HG02678 (cell line): ENCODE data around the gene TSPAN4.

ENCODE experiments used
- ATAC-seq: cut with Tn5 transposase; IDR thresholded peaks from one replicate; pipeline ENCODE4 v1.9.1; 2021; ENCODE audit warnings: mild to moderate bottlenecking, moderate library complexity; ENCODE audit not compliant: unreplicated experiment

Gene TSPAN4

DNA sequence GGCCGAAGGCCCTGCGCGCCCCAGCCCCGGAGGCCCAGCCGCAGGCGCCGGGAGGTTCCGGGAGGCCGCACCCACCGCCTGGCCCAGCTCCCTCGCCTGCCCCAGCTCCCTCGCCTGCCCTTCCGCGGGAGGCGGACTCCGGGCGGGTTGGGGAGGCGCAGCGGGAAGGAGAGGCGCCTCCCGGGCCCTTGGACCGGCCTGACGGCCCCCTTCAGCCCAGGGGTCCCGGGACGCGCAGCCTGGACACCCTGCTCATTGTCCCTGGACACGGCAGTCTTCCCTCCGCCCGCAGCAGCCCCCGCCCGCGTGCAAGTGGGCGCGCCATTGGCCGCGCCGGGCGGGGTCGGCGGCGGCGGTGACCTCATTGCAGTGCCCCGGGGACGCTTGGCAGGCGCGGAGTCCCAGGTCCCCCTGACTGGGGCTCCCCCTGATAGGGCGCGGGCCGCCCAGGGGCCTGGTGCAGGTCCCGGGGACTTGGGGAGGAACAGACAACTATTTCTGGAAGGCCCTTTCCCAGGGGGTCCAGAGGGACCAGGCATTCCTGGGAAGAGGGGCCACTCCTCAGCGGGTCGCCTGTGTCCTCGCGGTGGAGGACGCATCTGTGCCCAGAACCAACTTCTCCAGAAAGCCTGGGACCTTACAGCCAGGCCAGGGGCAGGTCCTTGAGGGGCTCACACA lies 9.4 kb upstream of the TSPAN4 start:
- ATAC-seq = peak; percentile 19

DNA sequence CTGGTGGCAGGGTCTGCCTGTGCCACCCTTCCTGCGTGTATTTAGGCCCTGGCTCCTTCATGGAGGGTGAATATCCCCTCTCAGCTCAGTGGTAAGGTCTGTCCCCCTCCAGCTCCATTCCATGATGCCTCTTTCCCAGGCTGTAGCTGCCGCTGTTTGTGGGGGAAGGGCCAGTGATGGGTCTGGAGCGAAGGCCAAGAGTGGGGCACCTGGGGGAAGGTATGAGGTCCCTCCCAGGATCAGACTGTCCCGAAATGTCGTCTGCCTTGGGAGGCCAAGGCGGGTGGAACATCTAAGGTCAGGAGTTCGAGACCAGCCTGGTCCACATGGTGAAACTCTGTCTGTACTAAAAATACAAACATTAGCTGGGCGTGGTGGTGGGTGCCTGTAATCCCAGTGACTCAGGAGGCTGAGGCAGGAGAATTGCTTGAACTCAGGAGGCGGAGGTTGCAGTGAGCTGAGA lies 8.8 kb upstream of the TSPAN4 start:
- ATAC-seq = no peak

DNA sequence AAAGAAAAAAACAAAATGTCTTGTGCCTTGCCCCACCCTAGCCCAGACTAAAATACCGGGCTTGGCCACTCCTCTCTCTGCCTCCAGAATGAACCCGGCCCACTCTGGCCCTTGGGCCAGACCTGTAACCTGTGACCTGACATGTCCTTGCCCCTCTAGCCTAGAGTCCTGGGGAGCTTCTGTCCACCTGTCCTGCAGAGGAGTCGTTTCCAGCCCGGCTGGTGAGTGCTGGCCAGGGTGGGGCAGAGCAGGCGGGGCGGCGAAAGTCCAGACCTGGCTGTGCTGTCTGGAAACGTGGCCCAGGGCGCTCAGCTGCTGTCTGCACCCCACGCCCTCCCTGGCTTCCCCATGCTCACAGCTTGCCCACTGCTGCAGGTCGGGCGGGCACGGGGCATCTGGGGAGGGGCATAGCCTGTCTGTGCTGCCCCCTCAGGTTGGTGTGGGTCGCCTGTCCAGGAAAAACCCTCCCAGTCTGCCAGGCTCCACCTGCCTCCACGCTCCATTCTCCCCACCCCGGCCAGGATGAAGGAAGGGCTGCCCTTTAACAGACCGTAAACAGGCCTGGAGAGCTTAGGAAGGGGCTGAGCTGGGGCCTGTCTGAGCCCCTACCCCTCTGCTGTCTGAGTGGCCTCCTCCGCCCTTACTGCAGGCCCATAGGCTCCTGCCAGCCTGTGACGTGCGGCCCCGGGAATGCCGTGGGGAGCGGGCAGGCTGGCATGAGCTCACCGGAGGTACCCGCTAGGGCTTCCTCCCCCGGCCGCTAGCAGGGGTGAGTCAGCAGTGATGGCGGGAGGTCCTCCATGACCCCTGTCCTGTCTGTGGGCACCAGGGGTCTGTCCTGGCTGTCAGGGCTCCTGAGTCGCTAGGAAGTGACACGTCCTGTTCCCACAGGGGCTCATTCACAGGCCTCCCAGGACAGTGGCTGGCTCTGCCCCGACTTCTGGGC lies 8.0 kb upstream of the TSPAN4 start:
- no peak for ATAC-seq

DNA sequence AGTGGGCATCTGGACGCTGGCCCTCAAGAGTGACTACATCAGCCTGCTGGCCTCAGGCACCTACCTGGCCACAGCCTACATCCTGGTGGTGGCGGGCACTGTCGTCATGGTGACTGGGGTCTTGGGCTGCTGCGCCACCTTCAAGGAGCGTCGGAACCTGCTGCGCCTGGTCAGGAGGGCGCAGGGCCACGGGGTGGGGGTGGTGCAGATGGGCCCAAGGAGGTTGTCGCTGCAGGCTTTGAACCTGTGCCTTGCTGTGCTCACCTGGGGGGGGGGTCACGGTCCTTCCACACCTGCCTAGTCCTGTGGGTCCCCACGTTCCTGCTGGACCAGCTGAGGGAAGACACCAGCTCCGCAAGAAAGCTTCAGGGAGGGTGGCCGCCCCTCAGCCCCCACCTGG lies 6.4 kb upstream of the TSPAN4 start:
- ATAC-seq = no peak

DNA sequence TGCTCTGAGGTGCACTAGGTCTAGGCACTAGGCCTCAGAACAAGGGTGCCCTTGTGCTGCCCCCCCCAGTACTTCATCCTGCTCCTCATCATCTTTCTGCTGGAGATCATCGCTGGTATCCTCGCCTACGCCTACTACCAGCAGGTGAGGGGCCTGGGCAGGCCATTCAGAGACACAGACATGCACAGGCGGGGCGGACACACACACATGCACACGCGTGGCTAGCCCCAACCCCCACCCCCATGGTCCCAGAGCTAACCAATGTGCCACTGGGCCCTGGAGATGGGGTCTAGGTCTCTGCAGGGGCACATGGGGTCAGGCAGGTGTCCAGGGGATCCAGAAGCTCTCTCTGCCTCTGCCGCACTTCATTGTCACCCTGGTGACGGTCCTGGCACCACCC lies 6.0 kb upstream of the TSPAN4 start:
- ATAC-seq = no peak

DNA sequence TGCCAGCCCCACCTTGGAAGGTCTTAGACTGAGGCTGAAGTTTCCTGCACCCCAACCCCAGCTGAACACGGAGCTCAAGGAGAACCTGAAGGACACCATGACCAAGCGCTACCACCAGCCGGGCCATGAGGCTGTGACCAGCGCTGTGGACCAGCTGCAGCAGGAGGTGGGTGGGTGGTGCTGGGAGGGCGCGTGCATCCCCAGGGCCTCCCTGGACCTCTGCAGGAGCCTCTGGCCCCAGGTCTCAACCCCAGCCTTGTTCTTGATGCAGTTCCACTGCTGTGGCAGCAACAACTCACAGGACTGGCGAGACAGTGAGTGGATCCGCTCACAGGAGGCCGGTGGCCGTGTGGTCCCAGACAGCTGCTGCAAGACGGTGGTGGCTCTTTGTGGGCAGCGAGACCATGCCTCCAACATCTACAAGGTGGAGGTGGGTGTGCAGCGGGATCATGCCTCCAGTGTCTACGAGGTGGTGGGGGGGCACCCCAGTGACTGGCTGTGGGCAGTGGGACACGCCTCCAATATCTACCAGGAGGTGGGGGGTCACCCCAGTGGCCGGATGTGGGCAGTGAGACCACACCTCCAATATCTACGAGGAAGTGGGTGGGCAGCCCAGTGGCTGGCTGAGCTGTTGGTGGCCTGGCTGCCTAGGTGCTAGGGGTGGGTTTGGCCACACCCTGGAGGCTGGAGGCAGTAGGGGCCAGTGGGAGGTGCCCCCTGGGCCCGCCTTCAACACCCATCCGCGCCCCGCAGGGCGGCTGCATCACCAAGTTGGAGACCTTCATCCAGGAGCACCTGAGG lies 5.3 kb upstream of the TSPAN4 start:
- no peak for ATAC-seq

DNA sequence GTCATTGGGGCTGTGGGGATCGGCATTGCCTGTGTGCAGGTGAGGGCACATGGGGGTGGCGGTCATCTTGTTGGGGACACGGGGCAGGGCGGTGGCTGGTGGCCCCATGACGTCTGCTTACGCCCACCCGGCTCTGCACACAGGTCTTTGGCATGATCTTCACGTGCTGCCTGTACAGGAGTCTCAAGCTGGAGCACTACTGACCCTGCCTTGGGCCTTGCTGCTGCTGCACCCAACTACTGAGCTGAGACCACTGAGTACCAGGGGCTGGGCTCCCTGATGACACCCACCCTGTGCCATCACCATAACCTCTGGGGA lies 4.7 kb upstream of the TSPAN4 start:
- no peak for ATAC-seq

DNA sequence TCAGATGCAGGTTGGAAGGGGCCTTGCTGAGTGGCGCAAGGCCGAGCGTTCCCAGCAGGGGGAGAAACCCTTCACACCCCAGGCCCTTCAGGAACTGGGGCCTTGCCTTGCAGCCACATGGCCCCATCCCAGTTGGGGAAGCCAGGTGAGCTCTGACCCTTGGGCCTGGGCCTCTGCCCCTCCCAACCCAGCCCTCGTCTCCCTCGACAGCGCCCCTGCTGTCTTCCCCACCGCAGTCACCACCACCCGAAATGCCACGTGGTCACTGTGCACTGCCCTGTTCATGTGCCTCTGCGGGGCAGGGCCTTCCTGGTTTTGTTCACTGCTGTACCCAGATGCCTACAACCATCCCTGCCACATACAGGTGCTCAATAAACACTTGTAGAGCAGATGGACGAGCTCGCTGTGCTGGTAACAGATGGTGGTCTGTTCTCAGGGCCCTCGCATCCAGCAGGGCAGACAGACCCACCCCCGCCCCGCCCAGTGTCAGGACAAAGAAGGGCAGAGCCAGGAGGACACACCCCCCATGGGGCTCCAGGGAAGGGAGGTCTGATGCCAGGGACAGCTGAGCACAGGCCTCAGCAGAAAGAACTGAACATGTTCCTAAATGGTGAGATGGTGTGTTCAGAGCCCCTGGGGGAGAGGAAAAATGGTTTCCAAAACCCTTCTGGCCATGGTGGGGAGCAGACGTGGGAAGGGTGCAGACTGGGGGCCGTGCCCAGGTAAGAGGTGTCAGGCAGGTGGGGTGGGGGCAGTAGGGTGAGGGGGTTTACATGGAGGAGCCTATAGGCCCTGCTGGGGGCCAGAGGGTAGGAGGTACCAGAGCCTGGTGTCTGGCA lies 4.0 kb upstream of the TSPAN4 start:
- no peak for ATAC-seq

DNA sequence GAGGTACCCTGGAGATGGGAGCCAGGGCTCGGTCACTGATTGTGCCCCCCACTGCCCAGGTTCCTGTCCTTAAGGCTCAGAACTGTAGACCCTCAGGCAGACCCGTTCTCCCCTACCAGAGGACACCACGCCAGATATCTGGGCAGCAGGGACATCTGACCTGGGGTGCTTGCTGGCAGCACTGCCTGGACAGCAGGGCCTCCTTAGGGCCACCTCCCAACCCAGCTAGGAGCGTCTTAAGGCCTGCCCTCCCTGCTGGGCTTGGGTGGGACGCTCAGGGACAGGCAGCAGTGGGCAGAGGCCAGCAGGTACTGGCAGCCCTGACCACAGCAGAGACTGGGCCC lies 3.4 kb upstream of the TSPAN4 start:
- no peak for ATAC-seq

DNA sequence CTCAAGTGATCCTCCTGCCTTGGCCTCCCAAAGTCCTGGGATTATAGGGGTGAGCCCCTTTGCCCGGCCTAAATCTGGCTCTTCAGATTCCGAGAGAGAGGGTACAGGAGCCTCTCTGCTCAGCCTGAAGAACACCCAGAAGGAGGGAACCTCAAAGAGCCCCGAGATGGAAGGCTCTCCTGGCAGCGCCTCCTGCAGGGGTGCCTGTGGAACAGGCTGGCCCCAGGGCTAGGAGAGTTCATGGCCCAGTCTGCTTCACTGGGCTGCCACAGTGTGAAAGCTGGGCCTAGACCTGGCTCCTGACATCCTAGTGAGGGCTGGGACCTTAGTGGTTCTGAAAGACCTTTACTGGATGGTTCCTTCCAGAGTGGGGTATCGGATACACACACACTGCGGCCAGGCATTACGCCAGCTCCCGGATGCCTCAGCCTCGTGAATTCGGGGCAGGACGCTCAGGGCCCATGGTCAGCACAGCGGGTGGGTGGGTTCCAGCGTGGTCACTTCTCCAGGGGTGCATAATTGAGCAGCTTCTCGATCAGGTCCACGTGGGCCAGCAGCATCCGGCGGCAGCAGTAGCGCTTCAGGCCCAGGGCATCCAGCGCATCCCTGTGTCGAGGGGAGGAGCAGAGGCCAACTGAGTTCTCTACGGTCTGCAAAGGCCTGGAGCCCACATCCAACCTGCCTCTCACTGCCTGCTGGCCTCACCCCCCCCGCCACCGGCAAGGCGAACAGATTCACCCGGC lies 2.6 kb upstream of the TSPAN4 start:
- no peak for ATAC-seq

DNA sequence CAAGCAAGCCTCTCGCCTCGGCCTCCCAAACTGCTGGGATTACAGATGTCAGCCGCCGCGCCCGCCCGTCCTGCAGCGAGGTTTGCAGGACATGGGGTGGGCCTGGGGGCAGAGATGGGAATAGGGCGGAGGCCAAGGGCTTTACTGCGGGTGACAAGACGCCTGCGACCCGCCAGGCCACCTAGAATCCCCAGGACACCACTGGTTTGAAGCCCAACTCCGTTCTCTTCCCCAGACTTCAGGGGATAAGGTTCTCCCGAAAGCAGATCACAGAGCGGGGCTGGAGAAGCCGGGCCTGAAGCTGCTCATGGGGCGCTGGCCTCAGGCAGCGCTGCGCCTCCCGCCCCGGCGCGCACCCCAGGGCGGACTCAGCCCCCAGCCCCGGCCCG lies 677 bp upstream of the TSPAN4 start:
- peak; percentile 4 for ATAC-seq

DNA sequence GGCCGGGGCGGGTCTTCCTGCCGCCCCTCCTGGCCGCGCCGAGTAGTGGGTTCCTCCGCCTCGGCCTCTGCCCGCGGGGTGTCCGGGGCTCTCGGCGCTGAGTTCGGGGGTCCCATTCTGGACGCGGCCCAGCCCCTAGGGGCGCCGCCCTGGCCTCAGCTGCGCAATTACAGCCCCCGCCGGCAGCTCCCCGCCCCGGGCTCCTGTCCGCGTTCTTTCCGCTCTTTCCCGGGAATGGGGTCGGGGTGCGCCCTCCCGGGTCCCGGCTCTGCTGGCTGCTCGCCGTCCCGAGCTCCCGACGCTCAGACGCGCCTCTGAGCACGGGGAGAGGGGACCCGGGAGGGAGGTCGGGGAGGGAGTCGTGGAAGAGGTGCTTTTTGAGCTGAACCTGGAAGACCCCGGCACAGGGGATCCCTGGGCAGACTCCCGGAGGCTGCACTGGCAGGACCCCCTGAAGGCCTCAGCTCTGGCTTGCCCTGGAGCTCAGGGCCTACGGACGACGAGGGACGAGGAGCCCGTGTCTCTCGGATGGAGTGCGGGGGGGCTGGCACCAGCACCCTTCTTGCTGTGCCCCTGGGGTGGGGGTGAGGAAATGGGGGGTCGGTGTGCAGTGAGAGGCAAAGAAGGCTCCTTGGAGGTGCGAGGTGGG lies 558 bp downstream of the TSPAN4 start:
- no peak for ATAC-seq

DNA sequence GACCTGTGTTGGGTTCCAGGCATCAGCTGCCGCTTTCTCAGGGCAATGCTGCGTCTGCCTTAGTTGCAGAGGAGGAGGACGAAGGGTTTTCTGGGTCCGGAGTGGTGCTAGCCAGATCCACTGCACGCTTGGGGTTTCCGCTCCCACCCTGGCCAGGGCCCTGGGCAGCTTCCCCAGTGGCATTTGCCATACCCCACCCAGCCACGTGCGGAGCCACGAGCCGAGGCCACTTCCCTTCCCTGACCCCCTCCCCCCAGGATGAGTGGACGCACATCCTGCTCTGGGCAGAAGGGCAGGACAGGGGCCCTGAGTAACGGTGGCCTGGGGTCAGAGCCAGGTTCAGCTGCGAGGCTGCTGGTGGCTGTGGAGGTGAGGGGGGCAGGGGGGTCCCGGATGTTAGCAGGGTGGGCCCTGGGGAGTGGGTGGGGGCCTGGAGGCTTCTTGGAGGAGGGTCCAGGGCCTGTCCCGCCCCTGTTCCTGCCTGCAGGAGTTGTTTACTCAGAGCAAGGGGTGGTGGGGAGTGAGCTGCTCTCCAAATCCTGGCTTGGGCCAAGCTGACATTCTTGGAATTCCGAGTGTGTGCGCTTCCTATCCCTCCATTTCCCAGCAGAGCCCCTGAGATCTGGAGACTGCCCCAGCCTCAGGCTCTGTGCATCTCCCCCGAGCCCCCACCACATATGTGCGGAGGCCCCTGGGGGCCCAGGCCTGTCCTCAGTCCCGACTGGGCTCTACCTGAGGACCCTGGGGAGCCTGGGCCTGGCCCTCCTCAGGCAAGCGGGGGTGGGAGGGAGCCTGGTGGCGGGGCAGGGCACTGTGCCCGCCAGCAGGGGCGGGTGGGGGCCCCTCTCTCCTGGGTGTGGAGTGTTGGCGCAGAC lies 1.4 kb downstream of the TSPAN4 start:
- no peak for ATAC-seq

DNA sequence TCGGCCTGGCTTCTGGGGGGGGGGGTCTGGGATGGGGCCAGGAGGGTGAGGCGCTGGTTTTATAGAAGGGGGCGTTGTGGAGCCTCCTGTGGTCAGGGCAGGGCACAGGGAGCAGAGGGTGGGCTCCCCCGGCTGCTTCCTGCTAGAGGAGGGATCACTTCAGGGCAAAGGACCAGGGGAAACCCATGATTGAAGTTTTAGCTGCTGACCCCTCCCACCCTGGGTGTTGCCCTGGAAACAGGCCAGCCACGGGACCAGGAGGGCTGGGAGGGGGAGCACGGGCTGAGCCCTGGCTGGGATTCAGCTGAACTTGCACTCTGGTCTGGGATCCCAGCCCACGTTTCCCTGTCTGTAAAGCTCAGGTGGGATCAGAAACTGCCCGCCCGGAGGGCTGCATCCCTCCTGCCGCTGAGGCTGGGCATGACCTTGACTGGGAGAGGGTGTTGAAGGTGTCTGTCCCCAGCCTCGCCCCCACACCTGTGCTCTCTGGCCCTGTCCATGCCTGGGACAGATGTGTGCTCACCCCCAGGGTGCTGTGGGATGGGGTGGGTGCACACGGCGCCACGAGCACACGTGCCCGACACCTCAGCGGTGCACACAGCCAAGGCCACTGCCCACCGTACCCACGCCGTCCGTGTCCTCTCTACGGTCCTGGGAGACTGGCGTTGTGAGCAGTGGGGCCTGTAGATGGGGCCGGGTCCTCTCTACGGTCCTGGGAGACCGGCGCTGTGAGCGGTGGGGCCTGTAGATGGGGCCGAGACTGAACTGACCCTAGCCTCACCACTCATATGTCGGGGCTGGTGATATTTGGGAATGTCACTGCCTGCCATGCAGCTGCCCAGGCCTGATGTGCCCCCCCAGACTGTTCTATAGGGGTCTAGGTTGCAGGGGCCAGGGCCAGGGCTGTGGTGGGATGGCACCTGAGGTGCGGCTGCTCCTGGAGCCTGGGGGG lies 2.3 kb downstream of the TSPAN4 start:
- ATAC-seq = no peak

DNA sequence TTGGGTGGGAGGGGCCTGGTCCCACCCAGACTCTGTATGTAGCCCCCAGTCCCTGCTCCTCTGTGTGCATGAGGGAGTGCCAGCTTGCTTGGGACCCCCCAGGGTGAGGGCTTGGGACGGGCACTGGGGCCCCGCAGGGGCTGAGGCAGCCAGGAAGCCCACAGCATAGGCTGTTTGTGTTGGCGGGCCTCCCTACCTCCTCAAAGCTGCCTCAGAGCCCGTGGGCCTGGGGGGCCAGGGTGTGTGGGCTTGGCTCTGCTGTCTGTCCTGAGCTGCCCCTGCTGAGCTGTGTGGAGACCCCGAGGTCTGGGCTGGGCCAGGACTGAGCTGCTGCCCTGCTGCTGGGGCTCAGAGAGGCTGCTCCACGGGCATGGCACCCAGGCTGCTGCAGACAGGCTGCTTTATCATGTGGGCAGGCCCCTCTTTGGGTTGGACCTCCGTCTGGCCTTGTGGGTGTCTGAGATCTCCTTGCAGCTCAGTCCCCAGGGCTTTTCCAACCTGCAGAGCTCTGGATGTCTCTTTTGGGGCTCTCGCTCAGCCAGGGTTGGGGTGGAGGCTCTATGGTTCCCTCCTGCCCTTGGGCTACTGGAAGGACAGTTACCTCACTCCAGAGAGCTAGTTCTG lies 3.3 kb downstream of the TSPAN4 start:
- no peak for ATAC-seq

DNA sequence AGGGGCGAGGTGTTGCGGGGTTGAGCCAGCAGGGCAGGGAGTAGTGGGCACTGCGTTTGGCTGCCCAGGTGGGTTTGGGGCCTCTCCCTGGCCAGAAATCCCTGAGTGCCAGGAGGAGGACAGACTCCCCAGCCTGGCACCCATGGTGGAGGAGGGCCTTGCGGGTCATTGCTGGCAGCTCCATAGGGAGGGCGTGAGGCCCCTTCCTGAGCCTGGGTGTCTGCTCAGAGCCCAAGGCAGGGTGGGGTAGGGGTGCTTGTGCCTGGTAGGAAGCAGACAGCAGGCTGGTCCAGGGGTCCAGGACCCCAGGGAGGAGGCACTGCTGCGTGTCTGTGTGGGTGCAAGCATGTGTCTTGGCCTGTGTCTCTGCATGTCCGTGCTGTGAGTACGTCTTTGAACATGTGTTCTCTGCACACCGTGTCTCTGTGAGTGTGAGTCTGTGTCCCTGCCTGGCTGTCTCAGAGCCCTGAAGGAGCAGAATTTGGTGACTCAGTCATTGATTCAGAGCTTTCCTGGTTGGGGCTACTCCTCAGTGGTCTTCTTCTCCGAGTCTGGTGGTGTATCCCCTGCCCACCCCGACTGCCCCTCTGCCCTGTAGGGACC lies 3.9 kb downstream of the TSPAN4 start:
- no peak for ATAC-seq

DNA sequence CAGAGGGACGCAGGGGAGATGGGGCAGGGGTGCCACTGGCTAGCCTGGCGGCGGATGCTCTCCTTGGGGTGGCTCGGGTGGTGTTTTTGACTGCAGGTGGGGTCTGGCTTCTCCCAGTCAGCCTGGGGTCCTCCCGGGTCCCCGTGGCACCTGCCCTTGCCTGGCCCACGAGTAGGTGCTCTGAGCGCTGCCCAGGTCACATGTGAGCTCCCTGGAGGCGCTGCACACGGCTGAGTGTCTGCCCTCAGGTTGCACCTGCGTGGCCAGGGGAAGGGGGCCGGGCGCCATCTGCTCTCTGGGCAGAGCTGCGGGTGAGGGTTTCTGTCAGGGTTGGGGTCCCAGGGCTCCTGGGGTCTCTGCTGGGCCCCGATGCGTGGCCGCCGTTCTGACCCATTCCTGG lies 5.2 kb downstream of the TSPAN4 start:
- ATAC-seq = no peak
